Fibroblast of mammary gland (primary cell): ENCODE measurements around the gene BRD3OS.
"Not testable (repeated sequence)": the region's sequence is repeated elsewhere in the genome, so short reads cannot be mapped to it uniquely, and the experiment has no call there.

ENCODE experiments used
- DNase-seq: peaks from one replicate; pipeline ENCODE4 v3.0.0-alpha.2; 2010; ENCODE audit warnings: low read depth
- H3K4me3 ChIP-seq: 2 replicates; pipeline ENCODE4 v1.5.1; 2011; ENCODE audit warnings: low read depth, mild to moderate bottlenecking, low read length, moderate library complexity; ENCODE audit not compliant: control insufficient read depth
- TF ChIP-seq, protein P1 (sequence below): conservative IDR thresholded peaks from 2 replicates; pipeline ENCODE4 v1.5.1; 2011; ENCODE audit warnings: low read depth, low read length, inconsistent platforms; ENCODE audit not compliant: control insufficient read depth, insufficient read depth

Gene BRD3OS

DNA sequence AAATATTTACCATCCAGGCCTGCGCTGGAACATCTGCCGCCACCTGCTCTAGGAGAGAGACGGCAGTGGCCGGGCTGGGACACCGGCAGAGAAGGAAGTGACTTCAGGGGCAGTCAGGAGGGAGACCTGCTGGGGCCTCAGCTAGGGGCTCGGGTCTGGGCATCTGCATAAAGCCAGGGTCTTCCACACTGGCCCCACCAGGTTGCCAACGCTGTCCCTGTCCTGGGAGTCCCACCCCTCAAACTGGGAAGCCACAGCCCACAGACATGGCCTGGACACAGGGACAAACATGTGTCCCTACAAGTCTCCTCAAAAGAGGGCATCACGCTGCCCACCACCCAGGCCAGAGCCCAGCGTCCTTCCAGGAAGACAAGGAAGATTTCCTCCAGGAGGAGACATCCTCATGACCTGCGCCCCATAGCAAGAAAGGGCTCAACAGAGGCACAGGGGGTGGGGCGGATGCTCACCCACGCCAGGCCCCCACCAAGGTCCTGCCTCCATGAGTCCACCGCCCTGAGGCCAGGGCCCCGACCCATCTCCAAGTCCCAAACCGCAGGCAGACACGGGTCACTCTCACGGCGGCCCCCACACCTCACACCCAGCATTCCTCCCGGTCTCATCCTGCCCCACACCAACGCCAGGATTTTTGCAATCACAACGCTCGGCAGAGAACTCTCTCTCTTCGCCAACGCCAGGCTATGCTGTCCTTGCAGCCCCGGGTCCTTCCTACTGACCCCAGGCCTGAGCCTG is 42.1 kb upstream of the BRD3OS start:
- no peak for DNase-seq
- no peak overlapping the region for H3K4me3 ChIP-seq
- TF ChIP-seq, protein P1, sequence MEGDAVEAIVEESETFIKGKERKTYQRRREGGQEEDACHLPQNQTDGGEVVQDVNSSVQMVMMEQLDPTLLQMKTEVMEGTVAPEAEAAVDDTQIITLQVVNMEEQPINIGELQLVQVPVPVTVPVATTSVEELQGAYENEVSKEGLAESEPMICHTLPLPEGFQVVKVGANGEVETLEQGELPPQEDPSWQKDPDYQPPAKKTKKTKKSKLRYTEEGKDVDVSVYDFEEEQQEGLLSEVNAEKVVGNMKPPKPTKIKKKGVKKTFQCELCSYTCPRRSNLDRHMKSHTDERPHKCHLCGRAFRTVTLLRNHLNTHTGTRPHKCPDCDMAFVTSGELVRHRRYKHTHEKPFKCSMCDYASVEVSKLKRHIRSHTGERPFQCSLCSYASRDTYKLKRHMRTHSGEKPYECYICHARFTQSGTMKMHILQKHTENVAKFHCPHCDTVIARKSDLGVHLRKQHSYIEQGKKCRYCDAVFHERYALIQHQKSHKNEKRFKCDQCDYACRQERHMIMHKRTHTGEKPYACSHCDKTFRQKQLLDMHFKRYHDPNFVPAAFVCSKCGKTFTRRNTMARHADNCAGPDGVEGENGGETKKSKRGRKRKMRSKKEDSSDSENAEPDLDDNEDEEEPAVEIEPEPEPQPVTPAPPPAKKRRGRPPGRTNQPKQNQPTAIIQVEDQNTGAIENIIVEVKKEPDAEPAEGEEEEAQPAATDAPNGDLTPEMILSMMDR = no peak

DNA sequence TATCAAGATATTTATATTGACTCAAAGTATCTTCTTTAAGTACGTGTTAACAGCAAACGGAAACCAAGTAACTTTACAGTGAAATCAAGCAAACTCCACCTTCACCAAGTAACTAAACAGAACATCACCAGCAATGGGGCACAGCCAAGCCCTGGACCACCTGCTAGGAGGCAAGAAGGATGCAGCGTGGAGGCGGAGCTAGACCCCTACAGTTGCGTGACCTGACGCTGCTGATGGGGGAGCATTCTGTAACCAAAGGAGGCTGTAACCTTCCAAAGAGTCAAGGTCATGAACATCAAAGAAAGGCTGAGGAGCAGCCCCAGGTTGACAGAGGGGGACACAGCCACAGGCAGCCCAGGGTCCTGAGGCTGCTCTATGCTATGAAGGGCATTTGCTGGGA is 39.2 kb upstream of the BRD3OS start:
- DNase-seq = no peak
- TF ChIP-seq, protein P1 = no peak

DNA sequence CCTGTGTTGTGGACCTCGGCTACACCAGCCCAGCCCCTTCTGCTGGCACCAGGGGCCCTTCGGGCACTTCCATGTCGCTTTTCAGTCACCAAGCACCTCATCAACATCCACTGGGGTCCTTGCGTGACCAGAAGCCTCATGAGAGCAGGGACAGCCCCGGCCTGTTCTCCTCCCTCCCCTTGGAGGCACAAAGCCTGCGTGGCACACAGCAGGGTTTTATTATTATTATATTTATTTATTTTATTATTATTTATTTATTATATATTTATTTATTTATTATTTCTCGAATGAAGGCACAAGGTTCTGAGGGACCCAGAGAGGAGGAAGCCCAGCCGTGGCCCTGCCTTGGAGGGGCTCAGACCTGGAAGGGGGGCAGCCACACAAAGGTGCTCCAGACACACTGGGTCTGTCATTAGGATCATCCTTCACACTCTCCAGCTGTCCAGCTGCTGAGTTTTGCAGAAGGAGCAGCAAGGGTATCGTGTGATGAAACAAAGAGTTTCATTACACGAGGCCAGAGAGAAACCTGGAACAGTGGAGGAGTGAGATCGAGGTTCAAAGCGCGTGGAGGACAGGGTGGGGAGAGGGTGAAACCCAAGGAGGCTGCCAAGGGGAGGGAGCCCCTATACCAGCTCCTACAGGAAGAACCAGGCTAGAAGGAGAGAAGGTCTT is 38.4 kb upstream of the BRD3OS start:
- H3K4me3 ChIP-seq = no peak overlapping the region
- TF ChIP-seq, protein P1 = no peak
- no peak for DNase-seq

More for the DNA sequence above, 39.2 kb upstream of the BRD3OS start:
- H3K4me3 ChIP-seq = no peak overlapping the region

DNA sequence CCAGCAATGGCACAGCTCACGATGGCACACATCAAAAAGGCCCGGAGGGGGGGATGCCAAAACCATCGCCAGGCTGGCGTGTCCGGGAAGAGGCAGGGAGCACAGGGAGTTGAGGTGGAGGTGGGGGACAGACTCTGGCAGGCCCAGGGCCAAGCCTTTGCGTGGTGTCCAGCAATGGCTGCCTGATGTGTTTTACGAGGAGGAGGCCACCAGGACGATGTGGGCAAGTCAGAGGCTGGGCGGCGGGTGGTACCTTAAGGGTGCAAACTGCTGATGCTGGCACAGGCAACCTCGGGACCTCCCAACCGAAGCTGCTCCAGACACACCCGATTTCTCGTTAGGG is 37.9 kb upstream of the BRD3OS start:
- no peak overlapping the region for H3K4me3 ChIP-seq
- TF ChIP-seq, protein P1 = no peak
- DNase-seq = no peak

DNA sequence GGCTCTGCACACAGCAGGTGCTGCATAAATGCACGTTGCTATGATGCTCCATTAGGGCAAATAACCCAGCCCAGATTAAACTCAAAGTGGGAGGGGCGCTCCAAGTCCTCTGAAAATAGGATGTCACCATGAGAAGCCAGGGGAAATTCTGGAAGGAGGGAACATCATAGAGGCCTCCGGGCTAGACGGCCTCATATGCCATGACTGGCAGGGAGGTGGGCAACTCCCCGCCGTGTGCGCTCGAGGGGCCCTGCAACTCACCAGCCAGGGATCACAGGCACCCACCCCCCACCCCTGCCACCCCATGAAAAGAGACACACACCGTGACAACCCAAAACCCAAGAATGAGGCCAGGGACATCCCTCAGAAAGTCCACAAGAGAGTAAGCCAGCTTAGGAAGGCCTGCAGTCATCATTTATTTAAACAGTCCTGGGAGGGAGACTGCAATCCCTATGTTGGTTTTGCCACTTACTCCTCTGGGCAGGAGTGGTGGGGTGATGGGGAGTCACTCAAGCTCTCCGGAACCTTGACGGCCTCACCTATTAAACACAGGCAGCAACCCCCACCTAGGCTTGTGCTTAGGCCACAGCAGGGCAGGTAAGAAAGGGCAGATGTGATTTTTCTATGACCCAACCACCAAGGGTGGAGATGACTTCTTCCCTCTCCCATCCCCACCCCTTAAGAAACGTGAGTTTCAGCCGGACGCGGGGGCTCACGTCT is 37.2 kb upstream of the BRD3OS start:
- TF ChIP-seq, protein P1 = no peak
- DNase-seq = no peak
- no peak overlapping the region for H3K4me3 ChIP-seq

DNA sequence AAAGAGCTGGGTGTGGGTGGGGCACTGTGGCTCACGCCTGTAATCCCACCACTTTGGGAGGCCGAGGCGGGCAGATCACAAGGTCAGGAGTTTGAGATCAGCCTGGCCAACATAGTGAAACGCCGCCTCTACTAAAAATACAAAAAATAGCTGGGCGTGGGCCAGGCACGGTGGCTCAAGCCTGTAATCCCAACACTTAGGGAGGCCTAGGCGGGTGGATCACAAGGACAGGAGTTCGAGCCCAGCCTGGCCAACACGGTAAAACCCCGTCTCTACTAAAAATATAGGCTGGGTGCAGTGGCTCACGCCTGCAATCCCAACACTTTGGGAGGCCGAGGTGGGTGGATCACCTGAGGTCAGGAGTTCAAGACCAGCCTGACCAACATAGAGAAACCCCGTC is 36.5 kb upstream of the BRD3OS start:
- DNase-seq, H3K4me3 ChIP-seq: not testable (repeated sequence)

DNA sequence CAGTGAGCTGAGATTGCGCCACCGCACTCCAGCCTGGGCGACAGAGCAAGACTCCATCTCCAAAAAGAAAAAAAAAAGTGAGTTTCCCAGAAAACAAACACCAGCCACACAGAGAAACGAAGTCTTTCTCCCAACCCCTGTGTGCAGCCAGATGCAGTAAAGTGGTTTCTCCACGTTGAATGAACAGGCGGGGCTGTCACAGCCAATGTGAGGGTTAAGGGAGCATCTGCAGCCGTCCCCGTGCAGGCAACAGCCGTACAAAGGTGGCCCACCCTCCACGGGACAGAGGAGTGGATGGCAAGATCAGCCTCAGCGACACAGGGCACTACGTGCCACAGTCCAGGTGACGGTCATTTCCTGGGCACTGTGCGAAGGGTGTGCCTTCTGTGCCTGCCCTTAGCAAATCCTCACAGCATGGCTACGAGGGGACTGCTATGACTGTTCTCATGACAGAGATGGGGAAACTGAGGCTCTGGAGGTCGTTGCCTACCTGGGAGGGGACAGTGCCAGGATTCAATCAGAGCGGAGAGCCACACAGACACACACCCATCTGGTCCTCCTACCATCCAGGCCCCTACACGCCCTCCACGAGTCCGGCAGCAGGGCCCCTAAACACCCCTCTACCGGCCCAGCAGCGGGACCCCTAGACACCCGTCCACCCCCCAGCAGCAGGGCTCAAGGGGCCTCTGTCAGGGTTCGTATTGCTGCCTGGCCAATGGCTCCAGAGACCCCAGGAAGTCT is 35.5 kb upstream of the BRD3OS start:
- TF ChIP-seq, protein P1 = no peak
- no peak overlapping the region for H3K4me3 ChIP-seq
- no peak for DNase-seq
